ENCODE data around the gene DPP10.

The DPP10 gene

DNA sequence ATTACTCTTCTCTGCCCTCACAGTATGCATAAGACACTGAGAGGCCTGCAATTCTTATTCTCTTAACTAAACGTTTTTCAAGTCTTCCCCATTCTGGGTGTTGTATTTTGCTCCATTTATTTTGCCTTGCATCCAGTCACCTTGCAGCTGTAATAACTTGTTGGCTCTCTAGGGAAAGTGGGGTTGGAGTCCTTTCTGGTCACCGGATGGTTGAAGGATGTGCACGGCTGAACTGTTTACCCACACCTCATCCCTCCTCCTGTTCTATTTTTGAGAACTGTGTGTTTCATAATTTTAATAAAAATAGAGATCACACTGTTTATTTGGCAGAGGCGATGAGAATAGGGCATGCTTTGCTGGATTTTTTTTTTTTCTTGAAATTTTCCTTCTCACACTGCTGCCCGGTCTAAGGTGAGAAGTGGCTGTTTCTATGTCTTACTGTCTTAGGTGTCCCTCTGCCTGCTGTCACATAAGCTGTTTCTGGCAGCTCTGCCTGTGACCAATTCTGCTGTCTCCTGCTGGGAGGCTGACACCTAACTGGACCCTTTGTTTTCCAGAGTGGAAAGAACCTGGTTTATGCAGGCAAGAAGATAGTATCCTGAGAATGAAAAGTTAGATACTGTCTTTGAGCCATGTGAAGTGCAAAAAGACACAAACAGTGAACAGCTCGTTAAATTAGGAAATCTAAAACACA lies 342.6 kb downstream of the DPP10 start:
- TF ChIP-seq, protein P1, sequence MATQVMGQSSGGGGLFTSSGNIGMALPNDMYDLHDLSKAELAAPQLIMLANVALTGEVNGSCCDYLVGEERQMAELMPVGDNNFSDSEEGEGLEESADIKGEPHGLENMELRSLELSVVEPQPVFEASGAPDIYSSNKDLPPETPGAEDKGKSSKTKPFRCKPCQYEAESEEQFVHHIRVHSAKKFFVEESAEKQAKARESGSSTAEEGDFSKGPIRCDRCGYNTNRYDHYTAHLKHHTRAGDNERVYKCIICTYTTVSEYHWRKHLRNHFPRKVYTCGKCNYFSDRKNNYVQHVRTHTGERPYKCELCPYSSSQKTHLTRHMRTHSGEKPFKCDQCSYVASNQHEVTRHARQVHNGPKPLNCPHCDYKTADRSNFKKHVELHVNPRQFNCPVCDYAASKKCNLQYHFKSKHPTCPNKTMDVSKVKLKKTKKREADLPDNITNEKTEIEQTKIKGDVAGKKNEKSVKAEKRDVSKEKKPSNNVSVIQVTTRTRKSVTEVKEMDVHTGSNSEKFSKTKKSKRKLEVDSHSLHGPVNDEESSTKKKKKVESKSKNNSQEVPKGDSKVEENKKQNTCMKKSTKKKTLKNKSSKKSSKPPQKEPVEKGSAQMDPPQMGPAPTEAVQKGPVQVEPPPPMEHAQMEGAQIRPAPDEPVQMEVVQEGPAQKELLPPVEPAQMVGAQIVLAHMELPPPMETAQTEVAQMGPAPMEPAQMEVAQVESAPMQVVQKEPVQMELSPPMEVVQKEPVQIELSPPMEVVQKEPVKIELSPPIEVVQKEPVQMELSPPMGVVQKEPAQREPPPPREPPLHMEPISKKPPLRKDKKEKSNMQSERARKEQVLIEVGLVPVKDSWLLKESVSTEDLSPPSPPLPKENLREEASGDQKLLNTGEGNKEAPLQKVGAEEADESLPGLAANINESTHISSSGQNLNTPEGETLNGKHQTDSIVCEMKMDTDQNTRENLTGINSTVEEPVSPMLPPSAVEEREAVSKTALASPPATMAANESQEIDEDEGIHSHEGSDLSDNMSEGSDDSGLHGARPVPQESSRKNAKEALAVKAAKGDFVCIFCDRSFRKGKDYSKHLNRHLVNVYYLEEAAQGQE (IDR thresholded peaks at IDR 0.05; ENCODE audit: low read depth): no peak
- no peak for TF ChIP-seq ZBTB7A (IDR thresholded peaks at IDR 0.05; ENCODE audit: low read depth)
- TF ChIP-seq YY1 (IDR thresholded peaks at IDR 0.05; ENCODE audit: low read depth): no peak
- TF ChIP-seq FOXM1 (IDR thresholded peaks at IDR 0.05; ENCODE audit: borderline replicate concordance, low read depth): no peak
- no peak for TF ChIP-seq EGR1 (IDR thresholded peaks at IDR 0.05)
- no peak for TF ChIP-seq CEBPB (IDR thresholded peaks at IDR 0.05)

DNA sequence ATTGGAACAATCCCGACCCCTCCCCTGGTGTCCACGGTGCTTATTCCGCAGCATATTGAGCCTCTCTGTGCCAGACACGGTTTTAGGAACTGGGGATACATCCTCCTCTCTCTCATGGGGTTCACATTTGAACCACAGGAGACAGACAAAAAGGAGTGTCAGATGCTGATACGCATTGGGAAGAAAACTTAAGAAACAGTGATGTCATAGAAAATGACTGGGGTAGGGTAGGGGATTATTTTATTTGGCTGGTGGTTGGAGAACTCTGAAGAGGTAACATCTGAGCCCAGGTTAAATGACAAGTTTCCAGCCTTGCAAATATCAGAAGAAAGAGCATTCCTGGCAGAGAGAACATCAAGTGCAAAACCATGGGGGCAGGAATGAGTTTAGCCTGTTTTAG lies 344.5 kb downstream of the DPP10 start:
- no peak for TF ChIP-seq YY1 (IDR thresholded peaks at IDR 0.05; ENCODE audit: low read depth)
- TF ChIP-seq RAD21 (IDR thresholded peaks at IDR 0.05; ENCODE audit: low read depth): no peak
- no peak for TF ChIP-seq CEBPB (IDR thresholded peaks at IDR 0.05)
- TF ChIP-seq ZBTB7A (IDR thresholded peaks at IDR 0.05; ENCODE audit: low read depth): no peak
- TF ChIP-seq TEAD4 (IDR thresholded peaks at IDR 0.05): no peak
- TF ChIP-seq TCF12 (IDR thresholded peaks at IDR 0.05; ENCODE audit: low read depth): no peak
- TF ChIP-seq, protein P2, sequence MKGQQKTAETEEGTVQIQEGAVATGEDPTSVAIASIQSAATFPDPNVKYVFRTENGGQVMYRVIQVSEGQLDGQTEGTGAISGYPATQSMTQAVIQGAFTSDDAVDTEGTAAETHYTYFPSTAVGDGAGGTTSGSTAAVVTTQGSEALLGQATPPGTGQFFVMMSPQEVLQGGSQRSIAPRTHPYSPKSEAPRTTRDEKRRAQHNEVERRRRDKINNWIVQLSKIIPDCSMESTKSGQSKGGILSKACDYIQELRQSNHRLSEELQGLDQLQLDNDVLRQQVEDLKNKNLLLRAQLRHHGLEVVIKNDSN (IDR thresholded peaks at IDR 0.05): no peak
- no peak for TF ChIP-seq NFIC (IDR thresholded peaks at IDR 0.05)
- no peak for TF ChIP-seq FOXM1 (IDR thresholded peaks at IDR 0.05; ENCODE audit: borderline replicate concordance, low read depth)
- TF ChIP-seq, protein P1 (IDR thresholded peaks at IDR 0.05; ENCODE audit: low read depth): no peak
- TF ChIP-seq TAF1 (IDR thresholded peaks at IDR 0.05; ENCODE audit: low read depth): no peak
- no peak for TF ChIP-seq CREB1 (IDR thresholded peaks at IDR 0.05; ENCODE audit: low read depth)

DNA sequence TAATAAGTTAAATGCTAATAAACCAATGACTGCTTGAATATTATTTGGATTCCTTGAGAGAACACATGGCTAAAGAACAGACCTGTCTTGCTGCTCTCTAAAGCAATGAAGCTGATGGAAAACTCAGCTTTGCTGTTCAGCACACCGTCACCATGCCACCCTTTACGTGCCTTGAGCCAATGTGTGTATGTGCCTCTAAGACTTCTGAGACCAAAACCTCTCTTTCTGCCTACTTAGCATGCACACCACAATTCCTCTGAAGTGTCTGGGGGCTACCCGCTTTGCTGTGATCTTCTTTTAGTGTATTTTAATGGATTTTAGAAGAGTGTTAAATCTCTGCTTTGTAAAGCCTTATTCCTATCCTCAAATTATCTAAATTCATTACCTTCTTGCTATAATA lies 345.0 kb downstream of the DPP10 start:
- TF ChIP-seq TCF12 (IDR thresholded peaks at IDR 0.05; ENCODE audit: low read depth) (no peak), NFIC (IDR thresholded peaks at IDR 0.05) (no peak), TAF1 (IDR thresholded peaks at IDR 0.05; ENCODE audit: low read depth) (no peak)
- TF ChIP-seq, protein P3, sequence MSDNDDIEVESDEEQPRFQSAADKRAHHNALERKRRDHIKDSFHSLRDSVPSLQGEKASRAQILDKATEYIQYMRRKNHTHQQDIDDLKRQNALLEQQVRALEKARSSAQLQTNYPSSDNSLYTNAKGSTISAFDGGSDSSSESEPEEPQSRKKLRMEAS (IDR thresholded peaks at IDR 0.05): no peak
- TF ChIP-seq, protein P2 (IDR thresholded peaks at IDR 0.05): no peak

DNA sequence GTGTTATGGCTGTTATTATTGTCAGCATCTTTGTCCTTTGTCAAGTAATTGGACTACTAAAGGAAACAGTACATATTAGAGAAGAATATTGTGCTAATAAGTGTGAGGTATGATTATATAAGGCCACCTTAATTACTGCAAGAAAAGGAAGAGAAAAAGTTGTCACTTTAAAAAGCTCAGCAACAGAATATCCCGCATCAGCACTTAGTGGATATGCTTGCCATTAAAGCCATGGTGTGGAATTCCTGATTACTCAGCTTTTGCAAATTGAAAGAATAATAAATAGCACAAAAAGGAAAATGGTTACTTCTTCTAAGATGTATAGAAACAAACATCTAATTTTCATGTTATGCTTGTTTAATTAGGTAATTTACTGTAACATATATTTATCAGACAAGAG lies 347.5 kb downstream of the DPP10 start:
- TF ChIP-seq, protein P3 (IDR thresholded peaks at IDR 0.05): no peak
- TF ChIP-seq TAF1 (IDR thresholded peaks at IDR 0.05; ENCODE audit: low read depth) (no peak), EGR1 (IDR thresholded peaks at IDR 0.05) (no peak), RAD21 (IDR thresholded peaks at IDR 0.05; ENCODE audit: low read depth) (no peak), TCF12 (IDR thresholded peaks at IDR 0.05; ENCODE audit: low read depth) (no peak), NFIC (IDR thresholded peaks at IDR 0.05) (no peak), CREB1 (IDR thresholded peaks at IDR 0.05; ENCODE audit: low read depth) (no peak), FOXM1 (IDR thresholded peaks at IDR 0.05; ENCODE audit: borderline replicate concordance, low read depth) (no peak), YY1 (IDR thresholded peaks at IDR 0.05; ENCODE audit: low read depth) (no peak), ZBTB7A (IDR thresholded peaks at IDR 0.05; ENCODE audit: low read depth) (no peak)
- TF ChIP-seq, protein P2 (IDR thresholded peaks at IDR 0.05): no peak
- TF ChIP-seq, protein P1 (IDR thresholded peaks at IDR 0.05; ENCODE audit: low read depth): no peak

Measured in Ishikawa (cell line).